HEK293 (cell line): ENCODE measurements around the gene BSCL2.

Experiments used
- REPIN1 ChIP-seq: fragments of 450-650 bp; formaldehyde crosslinking; IDR thresholded peaks from 2 replicates; pipeline ENCODE4 v1.5.1; 2017; ENCODE audit warnings: missing biosample characterization, missing genetic modification characterization, low read depth
- SP7 ChIP-seq: fragments of 450-650 bp; formaldehyde crosslinking; IDR thresholded peaks from 2 replicates; pipeline ENCODE4 v1.5.1; 2016; ENCODE audit warnings: missing biosample characterization, missing genetic modification characterization
- ZFP69B ChIP-seq: fragments of 450-650 bp; formaldehyde crosslinking; IDR thresholded peaks from 2 replicates; pipeline ENCODE4 v1.5.1; 2016; ENCODE audit warnings: missing biosample characterization, missing genetic modification characterization
- ZNF18 ChIP-seq: fragments of 450-650 bp; formaldehyde crosslinking; IDR thresholded peaks from 2 replicates; pipeline ENCODE4 v1.5.1; 2016; ENCODE audit warnings: missing biosample characterization, missing genetic modification characterization
- ZNF223 ChIP-seq: fragments of 450-650 bp; formaldehyde crosslinking; IDR thresholded peaks from 2 replicates; pipeline ENCODE4 v1.5.1; 2016; ENCODE audit warnings: missing biosample characterization, missing genetic modification characterization
- ZNF239 ChIP-seq: fragments of 450-650 bp; formaldehyde crosslinking; IDR thresholded peaks from 2 replicates; pipeline ENCODE4 v1.5.1; 2016; ENCODE audit warnings: missing biosample characterization, missing genetic modification characterization
- ZNF416 ChIP-seq: fragments of 450-650 bp; formaldehyde crosslinking; IDR thresholded peaks from 2 replicates; pipeline ENCODE4 v1.5.1; 2016; ENCODE audit warnings: missing biosample characterization, missing genetic modification characterization
- ZNF529 ChIP-seq: fragments of 450-650 bp; formaldehyde crosslinking; IDR thresholded peaks from 2 replicates; pipeline ENCODE4 v1.5.1; 2017; ENCODE audit warnings: missing genetic modification characterization, missing biosample characterization; ENCODE audit not compliant: insufficient replicate concordance
- ZNF600 ChIP-seq: fragments of 450-650 bp; formaldehyde crosslinking; IDR thresholded peaks from 2 replicates; pipeline ENCODE4 v1.5.1; 2016; ENCODE audit warnings: missing biosample characterization, missing genetic modification characterization
- ZNF645 ChIP-seq: fragments of 450-650 bp; formaldehyde crosslinking; IDR thresholded peaks from 2 replicates; pipeline ENCODE4; 2016; ENCODE audit warnings: missing biosample characterization, missing genetic modification characterization
- TF ChIP-seq, protein P1 (sequence below): fragments of 450-650 bp; formaldehyde crosslinking; IDR thresholded peaks from 2 replicates; pipeline ENCODE4 v1.5.1; 2016; ENCODE audit warnings: missing biosample characterization, missing genetic modification characterization
- TF ChIP-seq, protein P2 (sequence below): fragments of 450-650 bp; formaldehyde crosslinking; IDR thresholded peaks from 2 replicates; pipeline ENCODE4 v1.5.1; 2016; ENCODE audit warnings: missing biosample characterization, missing genetic modification characterization

- TF ChIP-seq ZNF18 = no peak
- TF ChIP-seq, protein P1, sequence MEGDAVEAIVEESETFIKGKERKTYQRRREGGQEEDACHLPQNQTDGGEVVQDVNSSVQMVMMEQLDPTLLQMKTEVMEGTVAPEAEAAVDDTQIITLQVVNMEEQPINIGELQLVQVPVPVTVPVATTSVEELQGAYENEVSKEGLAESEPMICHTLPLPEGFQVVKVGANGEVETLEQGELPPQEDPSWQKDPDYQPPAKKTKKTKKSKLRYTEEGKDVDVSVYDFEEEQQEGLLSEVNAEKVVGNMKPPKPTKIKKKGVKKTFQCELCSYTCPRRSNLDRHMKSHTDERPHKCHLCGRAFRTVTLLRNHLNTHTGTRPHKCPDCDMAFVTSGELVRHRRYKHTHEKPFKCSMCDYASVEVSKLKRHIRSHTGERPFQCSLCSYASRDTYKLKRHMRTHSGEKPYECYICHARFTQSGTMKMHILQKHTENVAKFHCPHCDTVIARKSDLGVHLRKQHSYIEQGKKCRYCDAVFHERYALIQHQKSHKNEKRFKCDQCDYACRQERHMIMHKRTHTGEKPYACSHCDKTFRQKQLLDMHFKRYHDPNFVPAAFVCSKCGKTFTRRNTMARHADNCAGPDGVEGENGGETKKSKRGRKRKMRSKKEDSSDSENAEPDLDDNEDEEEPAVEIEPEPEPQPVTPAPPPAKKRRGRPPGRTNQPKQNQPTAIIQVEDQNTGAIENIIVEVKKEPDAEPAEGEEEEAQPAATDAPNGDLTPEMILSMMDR = no peak
- TF ChIP-seq ZNF239 (tag by site-specific recombination) = no peak
- no peak for TF ChIP-seq ZNF223
- TF ChIP-seq ZNF600 (tag by site-specific recombination) = no peak
- no peak for TF ChIP-seq SP7 (tag by site-specific recombination)
- TF ChIP-seq REPIN1 (tag by site-specific recombination) = no peak
- TF ChIP-seq ZFP69B (tag by site-specific recombination) = no peak
- TF ChIP-seq ZNF416 (tag by site-specific recombination) = no peak
- TF ChIP-seq, protein P2, sequence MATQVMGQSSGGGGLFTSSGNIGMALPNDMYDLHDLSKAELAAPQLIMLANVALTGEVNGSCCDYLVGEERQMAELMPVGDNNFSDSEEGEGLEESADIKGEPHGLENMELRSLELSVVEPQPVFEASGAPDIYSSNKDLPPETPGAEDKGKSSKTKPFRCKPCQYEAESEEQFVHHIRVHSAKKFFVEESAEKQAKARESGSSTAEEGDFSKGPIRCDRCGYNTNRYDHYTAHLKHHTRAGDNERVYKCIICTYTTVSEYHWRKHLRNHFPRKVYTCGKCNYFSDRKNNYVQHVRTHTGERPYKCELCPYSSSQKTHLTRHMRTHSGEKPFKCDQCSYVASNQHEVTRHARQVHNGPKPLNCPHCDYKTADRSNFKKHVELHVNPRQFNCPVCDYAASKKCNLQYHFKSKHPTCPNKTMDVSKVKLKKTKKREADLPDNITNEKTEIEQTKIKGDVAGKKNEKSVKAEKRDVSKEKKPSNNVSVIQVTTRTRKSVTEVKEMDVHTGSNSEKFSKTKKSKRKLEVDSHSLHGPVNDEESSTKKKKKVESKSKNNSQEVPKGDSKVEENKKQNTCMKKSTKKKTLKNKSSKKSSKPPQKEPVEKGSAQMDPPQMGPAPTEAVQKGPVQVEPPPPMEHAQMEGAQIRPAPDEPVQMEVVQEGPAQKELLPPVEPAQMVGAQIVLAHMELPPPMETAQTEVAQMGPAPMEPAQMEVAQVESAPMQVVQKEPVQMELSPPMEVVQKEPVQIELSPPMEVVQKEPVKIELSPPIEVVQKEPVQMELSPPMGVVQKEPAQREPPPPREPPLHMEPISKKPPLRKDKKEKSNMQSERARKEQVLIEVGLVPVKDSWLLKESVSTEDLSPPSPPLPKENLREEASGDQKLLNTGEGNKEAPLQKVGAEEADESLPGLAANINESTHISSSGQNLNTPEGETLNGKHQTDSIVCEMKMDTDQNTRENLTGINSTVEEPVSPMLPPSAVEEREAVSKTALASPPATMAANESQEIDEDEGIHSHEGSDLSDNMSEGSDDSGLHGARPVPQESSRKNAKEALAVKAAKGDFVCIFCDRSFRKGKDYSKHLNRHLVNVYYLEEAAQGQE (tag by site-specific recombination) = no peak
- TF ChIP-seq ZNF645 (tag by site-specific recombination) = no peak
- no peak for TF ChIP-seq ZNF529 (tag by site-specific recombination)
These were observed 30.1 kb downstream of the BSCL2 start for GRCh38 chr11:62677156-62677555.
